22Rv1 (cell line): ENCODE results near the gene EHD4.

Experiments used
- ZFX ChIP-seq: fragments of 450-650 bp; IDR thresholded peaks from 2 replicates; pipeline ENCODE4 v1.6.1; 2017; ENCODE audit warnings: antibody characterized with exemption, borderline replicate concordance
- TF ChIP-seq, protein P1 (sequence below): fragments of 450-650 bp; IDR thresholded peaks from 2 replicates; pipeline ENCODE4 v1.5.1; 2017; ENCODE audit warnings: mild to moderate bottlenecking

DNA sequence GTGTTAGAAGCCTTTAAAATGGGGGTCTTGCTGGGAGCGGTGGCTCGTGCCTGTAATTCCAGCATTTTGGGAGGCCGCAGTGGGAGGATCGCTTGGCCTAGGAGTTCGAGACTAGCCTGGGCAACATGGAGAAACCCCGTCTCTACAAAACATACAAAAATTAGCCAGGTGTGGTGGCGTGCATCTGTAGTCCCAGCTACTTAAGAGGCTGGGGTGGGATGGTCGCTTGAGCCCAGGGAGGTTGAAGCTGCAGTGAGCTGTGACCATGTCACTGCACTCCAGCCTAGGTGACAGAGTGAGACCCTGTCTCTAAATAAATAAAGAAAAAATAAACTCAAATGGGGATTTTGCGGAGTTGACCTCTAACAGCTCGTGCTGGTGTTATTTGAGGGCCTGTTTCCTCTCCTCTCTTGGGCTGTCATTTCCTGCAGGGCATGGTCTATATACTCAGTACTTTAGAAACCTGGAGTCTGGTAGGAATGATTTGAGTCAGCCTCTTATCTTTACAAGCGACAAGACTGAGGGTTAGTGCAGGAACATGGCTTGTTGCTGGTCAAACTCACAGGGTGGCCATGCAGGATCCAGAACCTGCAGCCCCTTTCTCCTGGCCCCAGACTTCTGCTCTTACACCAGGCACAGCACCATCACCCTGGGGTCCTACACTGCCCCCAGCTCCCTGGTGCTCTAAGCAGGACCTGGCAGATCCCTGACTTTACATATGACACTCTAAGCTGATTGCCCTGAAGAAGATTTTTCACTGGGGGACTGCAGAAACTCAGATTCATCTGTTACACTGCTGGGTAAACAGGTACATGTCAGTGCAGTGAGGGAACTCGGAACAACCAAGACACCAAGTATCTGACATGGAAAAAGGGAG, 15.1 kb downstream of the EHD4 start:
- TF ChIP-seq, protein P1, sequence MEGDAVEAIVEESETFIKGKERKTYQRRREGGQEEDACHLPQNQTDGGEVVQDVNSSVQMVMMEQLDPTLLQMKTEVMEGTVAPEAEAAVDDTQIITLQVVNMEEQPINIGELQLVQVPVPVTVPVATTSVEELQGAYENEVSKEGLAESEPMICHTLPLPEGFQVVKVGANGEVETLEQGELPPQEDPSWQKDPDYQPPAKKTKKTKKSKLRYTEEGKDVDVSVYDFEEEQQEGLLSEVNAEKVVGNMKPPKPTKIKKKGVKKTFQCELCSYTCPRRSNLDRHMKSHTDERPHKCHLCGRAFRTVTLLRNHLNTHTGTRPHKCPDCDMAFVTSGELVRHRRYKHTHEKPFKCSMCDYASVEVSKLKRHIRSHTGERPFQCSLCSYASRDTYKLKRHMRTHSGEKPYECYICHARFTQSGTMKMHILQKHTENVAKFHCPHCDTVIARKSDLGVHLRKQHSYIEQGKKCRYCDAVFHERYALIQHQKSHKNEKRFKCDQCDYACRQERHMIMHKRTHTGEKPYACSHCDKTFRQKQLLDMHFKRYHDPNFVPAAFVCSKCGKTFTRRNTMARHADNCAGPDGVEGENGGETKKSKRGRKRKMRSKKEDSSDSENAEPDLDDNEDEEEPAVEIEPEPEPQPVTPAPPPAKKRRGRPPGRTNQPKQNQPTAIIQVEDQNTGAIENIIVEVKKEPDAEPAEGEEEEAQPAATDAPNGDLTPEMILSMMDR, result no peak
- TF ChIP-seq ZFX, result no peak
